Fibroblast of villous mesenchyme (primary cell): ENCODE data around the gene SNED1. TPM values are rescaled to one million over a fixed set of nuclear protein-coding genes. Genes with fewer than 3 reads are reported as not detected.

Experiments
- DNase-seq: peaks from one replicate; pipeline ENCODE4 v3.0.0-alpha.2; 2010; ENCODE audit warnings: low read depth
- H3K4me3 ChIP-seq: 2 replicates; pipeline ENCODE4 v1.5.1; 2011; ENCODE audit warnings: low read depth, mild to moderate bottlenecking, low read length
- total RNA-seq: library from RNA; depleted of rRNA; stranded (reverse); fragments of >200 nt; gene quantifications from 2 replicates; pipeline ENCODE4 v1.2.3, GENCODE V29; 2012
- TF ChIP-seq, protein P1 (sequence below): IDR thresholded peaks from 2 replicates; pipeline ENCODE4 v1.5.1; 2012; ENCODE audit warnings: low read depth, mild to moderate bottlenecking, low read length; ENCODE audit not compliant: insufficient read depth

Gene SNED1
- total RNA-seq, 1 donor, result 6.5 TPM

DNA sequence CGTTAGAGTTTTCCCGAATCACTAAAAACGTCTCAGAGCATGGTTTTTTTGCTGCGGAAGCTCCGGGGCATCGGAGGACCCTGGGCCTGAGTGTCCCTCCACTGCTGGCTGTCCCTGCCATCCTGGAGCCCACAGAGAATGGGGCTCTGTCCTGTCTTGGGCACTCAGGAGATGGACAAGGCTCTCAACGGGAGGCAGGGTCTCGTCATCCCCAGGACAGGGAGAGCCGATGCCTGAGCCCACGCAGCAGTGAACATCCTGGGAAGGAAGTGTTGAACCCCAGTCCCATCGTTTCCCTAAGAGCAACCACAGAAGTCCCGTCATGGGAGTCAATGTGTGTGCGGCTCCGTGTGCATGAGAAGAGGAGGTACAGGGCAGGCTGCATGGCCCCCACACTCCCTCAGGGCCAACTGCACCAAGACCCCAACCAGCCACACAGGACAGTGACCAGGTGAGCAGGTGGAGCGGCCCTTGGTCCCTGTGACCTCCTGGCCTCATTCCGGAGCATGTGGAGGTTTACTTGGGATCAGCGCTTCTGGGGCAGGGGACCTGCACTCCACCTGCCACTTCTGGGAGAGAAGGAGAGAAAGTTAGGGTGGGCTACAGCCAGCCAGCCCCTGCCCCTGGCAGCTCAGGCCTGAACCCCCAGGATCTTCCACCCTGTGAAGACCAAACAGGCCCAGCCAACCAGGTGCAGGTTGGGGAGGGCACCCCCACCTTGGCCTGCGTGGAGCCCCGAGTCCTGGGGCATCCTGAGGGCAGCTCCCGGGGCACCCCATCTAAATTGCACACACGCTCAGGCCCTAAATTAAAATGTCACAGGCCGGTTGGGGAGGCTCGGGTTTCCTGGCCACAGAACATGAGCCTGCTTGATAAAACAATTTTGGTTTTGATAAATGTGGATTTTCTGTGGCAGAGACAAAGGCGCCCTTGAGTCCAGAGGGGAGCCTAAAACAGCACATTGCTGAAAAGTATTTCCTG, 3.1 kb upstream of the SNED1 start:
- TF ChIP-seq, protein P1, sequence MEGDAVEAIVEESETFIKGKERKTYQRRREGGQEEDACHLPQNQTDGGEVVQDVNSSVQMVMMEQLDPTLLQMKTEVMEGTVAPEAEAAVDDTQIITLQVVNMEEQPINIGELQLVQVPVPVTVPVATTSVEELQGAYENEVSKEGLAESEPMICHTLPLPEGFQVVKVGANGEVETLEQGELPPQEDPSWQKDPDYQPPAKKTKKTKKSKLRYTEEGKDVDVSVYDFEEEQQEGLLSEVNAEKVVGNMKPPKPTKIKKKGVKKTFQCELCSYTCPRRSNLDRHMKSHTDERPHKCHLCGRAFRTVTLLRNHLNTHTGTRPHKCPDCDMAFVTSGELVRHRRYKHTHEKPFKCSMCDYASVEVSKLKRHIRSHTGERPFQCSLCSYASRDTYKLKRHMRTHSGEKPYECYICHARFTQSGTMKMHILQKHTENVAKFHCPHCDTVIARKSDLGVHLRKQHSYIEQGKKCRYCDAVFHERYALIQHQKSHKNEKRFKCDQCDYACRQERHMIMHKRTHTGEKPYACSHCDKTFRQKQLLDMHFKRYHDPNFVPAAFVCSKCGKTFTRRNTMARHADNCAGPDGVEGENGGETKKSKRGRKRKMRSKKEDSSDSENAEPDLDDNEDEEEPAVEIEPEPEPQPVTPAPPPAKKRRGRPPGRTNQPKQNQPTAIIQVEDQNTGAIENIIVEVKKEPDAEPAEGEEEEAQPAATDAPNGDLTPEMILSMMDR, result no peak
- H3K4me3 ChIP-seq, result no peak overlapping the region
- DNase-seq, result no peak

DNA sequence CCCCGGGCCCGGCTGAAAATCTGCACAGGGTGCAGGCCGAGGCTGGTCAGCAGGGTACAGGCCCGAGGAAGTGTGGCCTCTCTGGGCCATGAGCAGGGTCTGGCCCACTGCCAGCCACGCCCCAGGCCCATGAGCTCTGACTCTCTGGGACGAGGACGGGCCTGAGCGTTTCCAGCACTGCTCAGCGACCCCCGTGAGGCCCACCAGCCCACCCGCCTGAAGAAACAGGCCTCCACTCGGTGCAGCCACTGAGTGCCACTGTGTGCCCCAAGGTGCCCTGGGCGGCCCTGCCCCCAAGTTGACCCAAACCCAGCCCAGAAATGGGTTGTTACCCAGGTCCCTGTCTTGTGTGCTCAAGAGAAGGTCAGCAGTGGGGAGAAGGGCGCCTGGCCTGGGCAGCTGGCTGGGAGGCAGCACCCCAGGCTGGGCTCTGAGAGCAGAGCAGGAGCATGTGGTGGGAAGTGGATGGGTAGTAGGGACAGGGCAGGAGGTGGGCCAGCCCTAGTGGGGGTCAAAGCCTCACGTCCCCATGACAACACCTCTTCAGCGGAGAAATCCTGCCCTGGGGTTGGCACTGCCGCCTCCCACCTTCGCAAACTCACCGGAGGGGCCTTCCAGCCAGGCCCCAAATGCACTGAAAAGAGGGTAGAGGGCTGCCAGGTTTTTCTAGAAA, 2.1 kb upstream of the SNED1 start:
- H3K4me3 ChIP-seq, result no peak overlapping the region
- TF ChIP-seq, protein P1, result no peak
- no peak for DNase-seq

DNA sequence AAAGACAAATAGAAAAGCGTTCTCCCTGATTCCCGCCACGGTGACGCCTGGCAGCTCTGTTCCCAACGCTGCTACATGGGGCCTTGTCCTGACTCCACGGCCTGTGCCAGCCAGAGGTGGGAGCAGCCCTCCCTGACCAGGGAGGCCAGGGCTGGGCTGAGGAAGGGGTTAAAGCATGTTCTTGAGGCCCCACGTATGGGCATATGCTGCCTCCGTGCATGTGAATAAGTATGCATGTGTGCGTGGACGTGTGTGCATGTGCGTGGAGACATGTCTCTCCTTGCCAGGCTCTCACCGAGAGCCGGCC, 1.6 kb upstream of the SNED1 start:
- TF ChIP-seq, protein P1, result no peak
- DNase-seq, result no peak
- H3K4me3 ChIP-seq, result no peak overlapping the region

DNA sequence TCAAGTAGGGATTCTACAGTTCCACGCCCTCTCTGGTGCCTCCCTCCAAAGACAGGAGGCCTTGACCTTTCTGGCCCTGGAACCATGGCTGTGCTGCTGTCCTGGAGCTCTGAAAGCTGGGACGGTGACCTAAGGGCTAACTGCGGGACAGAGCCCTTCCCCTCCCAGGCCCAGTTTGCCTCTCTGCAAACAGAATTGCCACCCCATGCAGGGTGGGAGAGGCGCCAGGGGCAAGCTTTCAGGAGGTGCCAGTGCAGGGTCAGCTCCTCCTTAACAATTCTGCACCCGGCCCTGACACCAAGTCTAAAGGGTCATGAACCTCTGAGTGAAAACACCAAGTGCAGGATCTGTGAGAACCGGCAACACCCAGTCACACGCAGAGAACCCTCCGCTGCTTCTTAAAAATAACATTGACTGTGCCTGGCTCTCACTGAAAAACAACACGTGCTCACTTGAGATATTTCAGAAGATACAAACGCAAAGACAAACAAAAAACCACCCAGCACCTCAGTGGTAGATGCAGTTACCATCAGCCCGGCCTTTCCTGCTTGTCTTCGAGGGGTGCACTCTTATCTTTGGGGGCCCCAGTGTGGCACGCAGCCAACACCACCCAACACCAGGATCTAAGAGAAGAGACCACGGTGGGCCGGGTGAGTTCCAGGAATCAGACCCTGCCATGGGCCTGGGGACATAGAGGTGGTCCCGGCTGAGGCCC, 1.1 kb upstream of the SNED1 start:
- no peak overlapping the region for H3K4me3 ChIP-seq
- peak; percentile 68 for DNase-seq
- TF ChIP-seq, protein P1, result no peak

DNA sequence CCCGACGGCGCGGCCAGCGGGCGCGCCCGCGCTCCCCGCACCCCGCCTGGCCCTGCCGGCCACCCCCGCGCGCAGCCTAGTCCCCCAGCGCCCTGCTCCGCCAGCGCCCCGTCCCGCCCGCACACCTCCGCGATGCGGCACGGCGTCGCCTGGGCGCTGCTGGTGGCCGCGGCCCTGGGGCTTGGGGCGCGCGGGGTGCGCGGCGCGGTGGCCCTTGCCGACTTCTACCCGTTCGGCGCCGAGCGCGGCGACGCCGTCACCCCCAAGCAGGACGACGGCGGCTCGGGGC, 232 bp downstream of the SNED1 start:
- H3K4me3 ChIP-seq, result peak overlapping the region; percentile 53
- no peak for DNase-seq
- TF ChIP-seq, protein P1, result no peak

DNA sequence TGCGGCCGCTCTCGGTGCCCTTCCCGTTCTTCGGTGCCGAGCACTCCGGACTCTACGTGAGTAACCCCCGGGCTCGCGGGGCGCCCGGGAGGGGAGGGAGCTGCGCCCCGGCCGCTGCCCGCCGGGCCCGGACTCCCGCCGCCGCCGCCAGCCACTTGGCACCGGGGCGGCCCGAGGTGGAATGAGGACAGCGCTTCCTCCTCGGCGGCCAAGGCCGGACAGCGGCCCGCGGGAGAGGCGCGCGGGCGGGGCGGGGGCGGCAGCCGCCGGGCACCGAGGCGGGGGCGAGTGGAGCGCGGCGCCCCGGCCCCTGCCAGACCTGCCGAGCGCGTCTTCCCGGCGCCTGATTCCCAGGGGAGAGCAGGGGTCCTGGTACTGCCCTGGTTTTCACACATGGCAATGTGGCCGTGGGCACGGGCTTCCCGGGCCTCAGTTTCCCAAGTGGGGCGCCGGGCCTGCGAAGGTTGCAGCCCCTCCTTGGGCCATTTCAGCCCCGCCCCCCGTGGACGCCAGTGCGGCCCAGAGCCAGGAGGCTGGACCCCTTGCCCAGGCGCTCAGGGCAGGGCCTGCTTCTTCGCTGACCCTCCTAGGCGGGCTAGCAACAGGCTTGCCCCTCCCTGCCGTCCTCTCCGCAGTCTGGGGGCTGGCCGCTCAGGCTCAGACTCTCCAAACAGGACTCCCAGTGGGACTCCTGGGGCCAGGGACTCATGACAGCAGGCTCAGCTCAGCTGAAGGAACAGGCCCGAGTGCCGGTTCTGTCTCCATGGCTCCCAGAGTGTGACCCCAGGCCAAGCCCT, 775 bp downstream of the SNED1 start:
- TF ChIP-seq, protein P1, result no peak
- no peak for DNase-seq
- peak overlapping the region; percentile 53 for H3K4me3 ChIP-seq
